ENCODE results near the gene VSTM2L.
A peak's percentile ranks its signal among the peaks of the same experiment; 100 is the strongest.

VSTM2L gene

DNA sequence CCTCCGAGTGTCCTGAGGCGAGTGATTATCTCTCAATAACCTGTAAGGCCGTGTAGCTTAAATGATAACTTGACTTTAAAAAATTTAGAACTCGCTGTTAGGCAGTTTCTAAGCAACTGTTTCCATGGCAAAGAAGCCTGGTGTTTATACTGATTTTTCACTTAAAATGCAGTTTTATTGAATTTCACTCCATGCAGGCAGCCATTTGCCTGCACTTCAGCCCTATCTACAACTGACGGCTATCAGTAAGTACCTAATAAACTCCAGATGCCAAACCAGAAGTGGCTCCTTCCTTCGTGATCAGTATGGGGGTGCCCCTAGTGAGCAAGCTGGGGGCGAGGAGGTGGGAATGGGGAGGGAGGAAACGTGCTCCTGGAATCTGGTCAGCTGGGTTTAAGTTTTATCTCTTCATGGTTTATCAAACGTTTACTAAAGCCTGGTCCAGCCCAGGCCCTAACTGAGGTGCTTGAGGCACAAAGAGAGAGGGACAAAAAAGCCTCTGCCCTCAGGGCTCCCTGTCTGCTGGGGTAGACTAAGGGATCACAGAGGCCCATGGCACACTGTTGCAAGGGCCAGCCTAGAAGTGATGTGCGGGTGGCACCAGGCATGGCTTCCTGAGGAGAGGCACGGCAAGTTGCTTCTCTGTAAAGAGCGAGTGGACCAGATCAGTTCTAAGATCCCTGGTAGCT lies 84.8 kb downstream of the VSTM2L start:
- DNase-seq (ENCODE audit: low read depth in 2 of 2), result no peak

DNA sequence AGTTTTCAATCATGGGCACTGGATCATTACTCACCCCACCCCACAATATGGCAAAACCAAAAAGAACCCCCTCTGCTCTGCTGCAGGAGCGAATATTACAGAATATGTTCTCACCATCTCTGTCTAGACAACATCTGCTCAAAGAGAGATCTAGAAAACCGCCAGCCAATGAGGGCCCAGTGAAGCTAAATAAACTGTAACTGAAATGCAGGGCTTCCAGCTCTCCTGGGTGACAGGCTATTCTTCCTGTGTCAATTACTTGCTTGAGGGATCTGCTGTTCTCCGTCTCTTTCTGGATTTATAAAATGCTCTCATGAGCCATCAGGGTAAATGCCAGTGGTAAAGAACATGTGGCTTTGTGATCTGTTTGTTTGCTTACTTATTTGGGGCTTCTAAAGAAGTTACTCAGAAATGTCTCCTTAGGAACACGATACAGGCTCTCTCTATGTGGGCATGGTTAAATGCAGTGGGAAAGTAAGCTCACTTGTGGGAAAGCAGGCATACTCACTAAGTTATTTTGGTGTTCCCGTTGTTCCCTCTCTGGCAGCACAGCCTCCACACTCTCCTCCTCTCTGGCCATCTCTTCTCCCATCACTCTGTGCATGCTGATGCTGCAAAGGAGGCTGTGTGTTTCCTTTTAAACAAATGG lies 85.5 kb downstream of the VSTM2L start:
- no peak for DNase-seq (ENCODE audit: low read depth in 2 of 2)

DNA sequence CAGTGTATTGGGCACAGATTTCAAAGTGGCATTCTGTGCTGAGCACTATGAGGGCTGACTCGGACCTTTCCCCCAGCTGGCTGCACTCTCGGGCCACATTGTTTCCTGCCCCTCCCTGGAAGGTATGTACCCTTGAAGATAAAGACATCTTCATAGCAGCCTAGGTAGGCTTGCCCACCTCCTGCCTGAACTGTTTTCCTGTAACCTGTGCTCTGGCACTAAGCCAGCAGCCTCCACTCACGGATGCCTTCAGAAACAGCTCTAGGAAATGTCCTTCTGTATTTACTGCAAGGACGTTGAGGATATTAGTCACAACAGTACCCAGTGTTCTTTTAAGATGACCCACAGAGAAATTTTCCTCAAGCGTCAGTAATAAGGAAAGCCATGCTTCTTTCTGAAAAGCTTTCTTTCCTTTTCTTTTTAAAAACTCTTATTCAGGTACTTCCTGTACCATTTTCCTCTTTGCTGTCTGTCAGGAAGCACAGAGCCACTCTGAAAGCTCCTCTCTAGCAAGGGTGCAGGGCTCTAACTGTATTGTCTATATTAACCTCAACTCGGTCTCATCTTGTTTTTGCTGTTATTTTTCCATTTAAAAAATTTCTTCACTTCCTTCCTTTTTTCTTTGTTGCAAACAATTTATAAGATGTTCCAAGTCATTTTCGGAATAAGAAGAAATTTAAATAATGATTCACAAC lies 86.8 kb downstream of the VSTM2L start:
- DNase-seq (ENCODE audit: low read depth in 2 of 2), result no peak

DNA sequence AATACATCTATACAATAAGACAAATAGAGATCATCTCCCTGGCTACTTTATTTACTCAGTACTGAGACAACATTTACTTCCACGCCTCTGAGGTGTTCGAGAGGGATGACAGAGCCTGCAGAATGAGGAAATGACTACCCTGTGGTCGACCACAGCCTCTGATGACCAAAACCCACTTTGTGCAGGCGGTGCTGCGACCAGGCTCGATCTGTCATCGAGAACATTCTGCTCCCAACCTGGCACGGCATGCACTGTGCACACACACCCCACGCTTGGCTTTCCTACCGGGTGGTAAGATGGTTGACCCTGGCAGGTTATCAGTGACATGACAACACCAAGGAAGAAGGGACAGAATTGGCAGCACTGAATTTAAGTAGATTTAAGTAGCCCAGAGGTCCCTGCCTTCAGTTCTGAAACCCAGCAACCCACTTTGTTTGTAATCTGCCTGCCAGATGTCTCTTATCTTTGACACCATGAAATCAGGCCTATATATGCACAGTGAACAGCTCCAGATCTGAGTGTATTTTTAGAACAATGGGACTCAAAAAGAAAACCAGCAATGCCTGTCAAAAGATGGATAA lies 87.7 kb downstream of the VSTM2L start:
- DNase-seq (ENCODE audit: low read depth in 2 of 2), result peak; percentile 20 to 23

DNA sequence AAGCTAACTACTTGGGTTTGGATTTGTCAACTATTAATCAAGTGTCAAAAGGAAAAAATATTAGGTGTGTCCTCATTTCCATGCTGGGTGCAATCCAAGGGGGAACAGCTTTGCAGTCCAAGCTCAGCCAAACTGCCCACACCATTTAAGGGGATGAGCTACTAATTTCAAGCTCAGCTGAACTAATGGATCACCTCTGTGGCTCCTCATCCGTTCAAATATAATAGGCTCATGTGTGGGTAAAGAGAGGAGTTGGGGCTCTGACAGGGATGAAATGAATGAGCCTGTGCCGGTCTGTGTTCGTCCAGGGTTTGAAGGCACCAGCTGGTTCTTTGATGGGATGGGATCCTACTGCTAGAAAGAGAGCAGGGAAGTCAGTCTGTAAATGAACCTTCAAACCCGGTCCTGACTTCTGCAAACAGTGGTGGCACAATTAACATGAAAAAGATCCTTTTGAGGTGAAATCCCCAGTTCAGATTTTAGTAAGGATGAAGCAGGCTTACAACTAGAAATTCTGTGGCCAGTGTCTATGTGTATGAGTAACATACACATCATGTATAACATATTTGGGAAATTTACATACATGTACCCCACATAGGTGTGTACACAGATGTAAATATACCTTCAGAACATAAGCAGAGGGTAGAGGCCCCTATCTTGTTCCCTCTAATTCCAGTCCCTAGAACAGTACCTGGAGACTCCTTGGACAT lies 88.4 kb downstream of the VSTM2L start:
- DNase-seq (ENCODE audit: low read depth in 2 of 2), result no peak

DNA sequence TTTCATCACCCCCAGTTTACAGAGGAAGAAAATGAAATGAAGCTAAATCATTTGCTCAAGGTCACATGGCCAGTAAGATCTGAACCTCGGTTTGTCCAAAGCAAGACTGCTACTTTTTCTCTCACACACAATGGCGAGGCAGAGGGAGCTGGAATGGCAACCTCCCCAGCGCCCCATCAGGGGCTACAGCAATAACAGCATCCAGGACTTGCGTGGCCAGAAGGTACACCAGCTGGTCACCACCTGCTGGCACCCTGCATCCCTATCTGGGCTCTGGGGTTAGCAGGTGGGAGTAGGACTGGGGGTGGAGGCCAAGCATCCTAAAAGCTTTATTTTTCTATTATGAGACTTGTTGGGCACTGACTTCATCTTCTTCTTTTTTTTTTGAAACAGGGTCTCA lies 89.0 kb downstream of the VSTM2L start:
- no peak for DNase-seq (ENCODE audit: low read depth in 2 of 2)

DNA sequence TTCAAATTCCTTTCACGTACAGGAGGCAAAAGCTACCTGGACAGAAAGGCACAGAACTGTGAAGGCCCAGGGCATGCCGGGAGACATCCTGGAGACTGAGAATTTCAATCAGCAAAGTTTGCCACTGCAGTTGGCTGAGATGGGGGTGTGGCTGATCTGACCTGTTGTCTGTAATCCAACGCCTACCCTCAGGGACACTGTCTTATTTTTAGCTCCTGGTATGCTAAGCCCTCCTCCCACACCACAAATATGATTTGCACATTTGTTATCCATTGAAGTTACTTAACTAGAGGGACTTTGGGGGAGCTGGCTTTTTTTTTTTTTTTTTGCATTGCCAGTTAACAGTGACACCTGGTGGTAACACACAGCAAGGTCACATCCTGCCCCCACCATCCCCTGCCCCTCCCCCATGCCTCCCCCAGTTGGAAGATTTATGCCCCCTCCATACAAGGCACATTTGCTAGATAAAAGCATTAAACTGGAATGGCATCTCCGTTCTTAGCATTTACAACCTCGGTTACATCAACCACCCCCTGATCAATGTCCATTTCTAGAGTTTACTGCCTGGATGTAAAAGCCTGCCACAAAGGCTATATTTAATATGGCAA lies 90.0 kb downstream of the VSTM2L start:
- DNase-seq (ENCODE audit: low read depth in 2 of 2), result no peak

DNA sequence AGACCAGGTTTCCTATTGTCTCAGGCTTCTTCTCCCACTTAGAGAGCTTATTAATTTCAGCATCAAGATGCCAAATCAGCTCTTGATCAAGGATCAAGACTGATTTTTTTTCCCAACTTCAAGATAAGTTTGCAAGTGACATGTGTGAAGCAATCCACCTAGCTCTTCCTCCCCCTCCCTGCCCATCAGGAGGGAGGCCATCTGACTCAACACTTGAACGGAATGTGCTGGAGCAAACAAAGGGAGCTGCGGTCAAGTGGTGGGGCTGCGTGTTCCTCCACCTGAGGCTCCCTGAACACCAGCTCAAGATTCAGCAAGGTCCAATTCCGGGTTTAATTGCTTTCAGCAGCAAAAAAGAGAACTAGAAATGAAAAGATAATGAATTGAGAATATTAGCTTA lies 91.6 kb downstream of the VSTM2L start:
- no peak for DNase-seq (ENCODE audit: low read depth in 2 of 2)
